Stimulated activated CD8-positive, alpha-beta memory T cell treated with anti-CD3 and anti-CD28 coated beads, Interleukin-15, amount 100 ng/mL, for 24 hours (primary cell): Measurements from ENCODE around the gene GLIS1.

ENCODE experiments used
- DNase-seq: peaks from one replicate; pipeline ENCODE4 v3.0.0-alpha.2; 2020; ENCODE audit warnings: low read depth

Gene GLIS1

DNA sequence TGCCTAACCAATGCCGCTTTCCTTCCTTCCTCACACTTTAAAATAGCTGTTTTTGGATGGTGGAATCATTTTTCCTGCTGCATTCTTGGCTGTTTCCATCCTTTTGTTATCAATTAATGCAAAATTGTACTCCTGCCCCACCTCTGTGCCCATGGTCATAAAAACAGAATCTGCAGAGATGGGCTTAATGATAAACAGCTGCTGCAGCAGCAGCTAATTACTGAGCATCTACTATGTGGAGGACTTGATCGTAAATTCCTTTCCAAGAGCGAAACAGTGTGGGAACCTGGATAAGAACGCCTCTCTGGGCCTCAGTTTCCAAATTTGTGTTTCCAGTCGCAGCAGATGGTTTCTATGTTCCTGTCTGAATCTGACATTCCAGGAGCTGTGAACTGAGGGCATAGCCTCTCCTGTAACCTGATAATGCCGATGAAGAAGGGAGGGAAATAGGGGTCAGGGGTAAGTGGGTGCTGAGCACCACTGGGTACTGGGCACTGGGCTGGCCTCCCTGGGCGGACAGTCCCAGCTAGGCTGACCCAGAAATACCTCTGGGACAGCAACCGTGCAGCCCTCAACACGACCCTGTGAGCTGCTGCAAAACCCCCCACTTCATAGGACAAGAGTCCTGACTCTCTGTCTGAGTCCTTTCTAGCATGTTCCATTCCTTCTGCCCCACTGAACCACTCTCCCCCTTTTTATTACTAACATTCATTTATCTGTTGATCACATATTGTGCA is 158.1 kb downstream of the GLIS1 start:
- no peak for DNase-seq

DNA sequence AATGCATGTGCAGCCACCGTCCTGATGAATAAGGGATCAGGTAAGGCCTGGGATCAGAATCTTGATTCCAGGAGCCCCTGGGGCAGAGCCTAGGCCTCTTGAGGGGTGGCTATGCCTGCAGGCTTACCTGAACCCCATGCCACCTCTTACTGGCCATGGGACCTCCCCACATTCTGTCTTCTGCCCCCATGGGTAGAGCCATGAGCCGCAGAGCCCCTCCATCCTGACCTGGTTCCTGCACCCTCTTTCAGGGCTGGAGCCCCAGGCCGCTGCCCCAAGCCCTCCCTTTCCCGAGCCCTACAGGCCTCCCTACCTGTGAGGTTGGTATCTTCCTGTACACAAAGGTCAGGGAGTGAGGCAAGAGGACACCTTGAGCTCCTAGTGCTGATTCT is 159.0 kb downstream of the GLIS1 start:
- DNase-seq: no peak

DNA sequence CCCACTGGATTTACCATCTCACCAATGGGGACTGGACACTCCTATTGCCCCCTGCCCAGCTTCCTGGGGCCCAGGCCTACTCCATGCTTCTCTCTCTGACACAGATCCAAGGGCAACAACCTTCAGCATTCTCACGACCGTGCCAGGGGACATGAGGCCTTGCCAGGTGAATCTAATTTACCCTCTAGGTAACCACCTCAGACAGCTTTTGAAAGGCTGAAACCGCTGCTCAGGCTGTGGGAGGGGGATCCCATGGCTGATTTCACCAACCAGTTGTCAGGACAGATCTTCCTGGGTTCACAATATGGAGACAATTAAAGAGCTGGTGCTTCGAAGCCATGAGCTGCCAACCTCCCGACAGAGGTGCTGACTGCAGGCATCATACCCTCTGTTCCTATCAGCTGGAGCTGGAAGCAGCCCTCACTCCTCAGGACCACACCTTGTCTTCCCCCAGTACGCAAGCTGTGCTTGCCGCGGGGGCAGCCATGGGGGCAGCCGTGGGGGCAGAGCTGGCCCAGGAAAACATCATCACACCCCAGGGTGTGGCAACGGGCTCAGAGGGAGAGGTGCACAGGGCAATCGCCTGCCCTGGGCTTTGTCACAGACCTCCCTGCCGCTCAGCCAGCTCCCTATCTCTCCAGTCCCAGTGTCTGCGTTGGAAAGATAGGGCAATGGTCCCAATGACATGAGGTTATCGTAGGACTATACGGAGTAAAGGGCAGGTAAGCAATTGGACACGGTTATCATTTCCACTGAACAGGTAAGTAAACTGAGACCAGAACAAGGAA is 159.5 kb downstream of the GLIS1 start:
- DNase-seq: no peak

DNA sequence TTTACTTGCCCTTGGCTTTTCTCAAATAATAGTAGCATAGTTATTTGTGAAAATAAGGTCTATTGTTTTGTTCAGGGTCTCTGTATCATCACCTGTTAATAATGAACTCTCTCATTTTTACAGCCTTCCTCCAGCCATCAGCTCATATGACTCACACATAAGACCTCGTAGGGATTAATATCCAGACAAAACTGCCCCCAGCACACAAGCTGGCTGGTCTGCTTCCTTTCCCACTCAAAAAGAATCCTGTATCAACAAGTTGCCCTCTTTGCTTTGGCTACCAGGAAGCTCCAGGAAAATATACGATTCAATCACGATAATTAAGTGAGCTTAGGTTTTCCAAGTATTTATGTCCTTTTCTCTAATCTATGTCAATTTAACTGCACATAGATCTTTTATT is 160.6 kb downstream of the GLIS1 start:
- DNase-seq: no peak

DNA sequence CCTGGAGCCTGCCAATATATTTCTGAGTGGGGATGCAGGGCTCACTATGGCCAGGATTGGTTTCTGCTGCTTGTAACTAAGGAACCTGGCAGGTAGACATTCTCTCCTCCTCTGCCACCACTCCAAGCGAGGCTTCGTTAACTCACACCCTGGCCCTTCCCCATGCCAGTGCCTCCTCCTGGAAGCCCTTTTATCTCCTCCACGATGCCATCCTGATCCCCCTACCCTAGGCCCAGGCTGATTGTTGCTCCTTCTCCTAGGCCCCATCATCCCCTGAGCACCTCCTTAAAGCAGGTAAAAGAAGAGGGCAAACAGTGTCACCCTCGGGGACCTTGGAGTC is 161.2 kb downstream of the GLIS1 start:
- no peak for DNase-seq

DNA sequence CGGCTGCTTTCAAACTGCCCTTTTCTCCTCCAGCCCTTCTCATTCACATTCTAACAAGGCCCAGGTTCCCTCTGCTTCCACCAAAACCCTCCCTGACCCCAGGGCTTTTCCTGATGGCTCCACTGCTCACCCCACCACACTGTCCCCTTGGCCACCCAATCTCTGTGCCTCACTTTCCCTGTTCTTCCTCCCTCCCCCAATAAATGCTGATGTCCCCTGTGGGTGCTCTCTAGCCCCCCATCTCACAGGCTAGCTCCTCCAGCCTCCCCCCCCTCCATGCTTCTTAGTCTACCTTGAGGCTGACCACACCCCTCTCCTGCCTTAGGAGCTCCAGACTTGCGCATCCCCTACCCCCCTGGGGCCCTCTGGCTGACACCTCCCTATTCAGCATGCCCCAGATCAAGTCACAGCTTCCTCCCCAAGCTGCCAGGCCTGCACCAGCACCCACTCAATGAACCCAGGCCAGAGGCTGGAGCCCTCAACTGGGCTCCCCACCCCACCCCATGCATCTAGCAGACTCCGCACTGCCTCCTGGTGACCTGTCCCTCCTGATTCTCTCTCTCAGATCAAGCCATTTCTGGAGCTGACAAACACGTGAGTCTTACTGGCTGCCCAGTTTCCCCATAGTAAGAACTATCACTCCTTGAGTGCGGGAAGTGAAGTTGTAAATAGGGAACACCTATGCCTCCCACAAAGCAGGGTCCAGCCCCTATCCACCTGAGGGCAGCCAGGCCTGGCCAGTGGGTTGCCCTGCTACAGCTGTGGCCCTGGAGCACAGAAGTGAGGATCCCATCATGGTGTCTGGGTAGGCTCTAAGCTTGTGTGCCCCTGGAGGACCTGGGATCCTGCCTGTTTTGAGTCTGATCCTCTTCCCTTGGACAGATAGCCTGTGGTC is 161.9 kb downstream of the GLIS1 start:
- no peak for DNase-seq

DNA sequence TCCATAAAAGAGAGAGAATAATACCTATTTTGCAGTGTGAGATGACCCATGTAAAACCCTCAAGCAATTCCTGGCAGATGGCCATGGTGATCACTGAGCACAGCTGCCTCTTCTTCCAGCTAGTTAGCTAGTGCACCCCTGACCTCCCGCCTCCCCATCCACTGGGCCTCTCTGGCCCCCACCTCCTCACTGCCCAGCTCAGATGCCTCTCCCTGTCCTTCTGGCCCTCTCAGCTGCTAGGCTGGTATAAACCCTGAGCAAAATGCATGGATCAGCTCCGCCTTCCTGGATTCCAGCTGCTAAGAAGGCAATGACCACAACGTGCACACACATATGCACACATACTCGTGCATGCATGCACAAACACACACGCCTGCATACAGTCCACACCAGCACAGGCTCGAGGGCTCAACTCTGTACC is 162.6 kb downstream of the GLIS1 start:
- no peak for DNase-seq

DNA sequence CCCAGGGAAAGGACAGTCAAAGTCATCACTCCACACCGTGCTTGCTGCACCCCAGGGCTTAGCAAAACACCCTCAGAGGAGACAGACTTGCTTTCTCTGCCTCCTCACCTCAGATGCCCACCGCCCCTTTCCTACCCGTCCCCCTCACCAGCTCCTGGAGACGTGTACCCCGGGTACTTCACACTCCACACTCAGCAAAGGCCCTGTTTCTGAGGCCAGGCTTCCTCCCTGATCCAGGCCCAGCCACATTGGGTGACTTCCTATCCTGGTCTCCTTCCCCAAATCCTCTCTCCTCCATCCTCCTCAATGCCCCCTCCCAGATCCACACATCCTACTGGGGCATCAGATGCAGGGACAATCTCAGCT is 163.0 kb downstream of the GLIS1 start:
- no peak for DNase-seq

DNA sequence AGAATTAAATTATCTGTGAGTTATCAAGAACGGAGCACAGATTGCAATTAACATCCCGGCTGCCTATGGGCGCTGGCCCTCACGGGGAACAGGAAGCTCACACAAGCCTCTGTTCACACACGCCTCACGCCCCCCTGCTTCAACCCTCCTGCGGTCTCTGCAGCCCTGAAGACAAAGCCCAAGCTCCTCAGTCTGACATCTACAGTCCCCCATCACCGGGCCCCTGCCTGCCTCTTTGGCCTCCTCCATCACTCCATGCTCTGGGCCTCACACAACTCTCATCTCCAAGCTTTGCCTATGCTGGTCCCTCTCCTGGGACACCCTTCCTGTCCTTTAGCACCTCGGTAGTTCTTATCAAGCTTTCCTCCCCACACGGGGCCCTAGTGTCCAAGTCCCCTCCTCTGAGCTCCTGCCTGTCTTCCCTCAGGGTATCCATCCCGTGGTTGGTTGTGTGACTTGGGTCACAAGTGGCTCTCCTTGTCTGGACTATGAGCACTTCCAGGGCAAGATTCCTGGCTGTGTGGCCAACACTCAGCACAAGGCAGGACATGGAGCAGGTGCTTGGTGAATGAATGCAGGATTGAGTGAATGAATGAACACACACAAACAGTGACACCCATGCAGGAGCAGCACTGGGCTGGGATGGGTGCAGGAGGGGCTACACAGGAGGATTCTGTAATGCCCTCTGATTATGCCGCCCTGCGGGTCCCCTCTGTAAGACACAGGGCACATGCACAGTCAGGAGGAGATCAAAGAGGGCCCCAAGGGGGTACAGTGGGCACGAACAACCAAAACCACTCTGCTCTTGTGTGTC is 163.6 kb downstream of the GLIS1 start:
- DNase-seq: no peak

DNA sequence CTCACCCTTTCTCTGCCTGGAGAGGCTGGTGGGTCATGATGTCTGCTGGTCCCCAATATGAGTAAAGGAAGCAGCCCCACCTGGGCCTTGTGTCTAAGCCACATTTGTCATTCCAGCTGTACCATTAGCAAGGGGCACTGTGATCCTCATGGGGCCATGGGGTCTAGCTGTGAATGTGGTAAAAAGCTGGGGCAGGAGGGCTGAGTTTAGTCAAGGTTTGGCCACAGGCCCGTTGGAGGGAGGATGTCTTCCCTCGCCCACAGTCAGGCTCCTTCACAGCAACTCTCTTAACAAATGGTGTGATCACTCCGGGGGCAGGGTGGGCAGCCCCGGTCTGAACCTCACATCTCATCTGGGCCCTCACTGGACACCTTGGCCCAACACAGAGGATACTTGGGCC is 164.3 kb downstream of the GLIS1 start:
- DNase-seq: no peak

DNA sequence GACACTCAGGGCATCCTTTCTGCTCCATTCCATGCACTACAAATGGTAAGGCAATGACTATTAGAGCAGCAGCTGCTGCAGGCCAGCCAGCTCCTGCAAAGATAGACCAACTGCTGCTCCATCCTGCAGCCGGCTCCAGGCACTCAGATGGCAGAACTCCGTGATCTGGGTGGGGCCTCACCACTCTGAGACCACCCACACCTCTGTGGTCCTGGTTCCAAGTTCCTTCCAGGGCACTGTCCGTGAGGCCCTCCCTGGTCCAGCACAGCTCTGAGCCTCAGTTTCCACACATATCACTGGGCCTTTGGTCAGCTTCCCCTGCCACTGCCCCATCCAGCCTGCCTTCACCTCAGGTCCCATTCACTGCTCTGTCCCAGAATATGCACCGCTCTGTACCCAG is 165.0 kb downstream of the GLIS1 start:
- no peak for DNase-seq

DNA sequence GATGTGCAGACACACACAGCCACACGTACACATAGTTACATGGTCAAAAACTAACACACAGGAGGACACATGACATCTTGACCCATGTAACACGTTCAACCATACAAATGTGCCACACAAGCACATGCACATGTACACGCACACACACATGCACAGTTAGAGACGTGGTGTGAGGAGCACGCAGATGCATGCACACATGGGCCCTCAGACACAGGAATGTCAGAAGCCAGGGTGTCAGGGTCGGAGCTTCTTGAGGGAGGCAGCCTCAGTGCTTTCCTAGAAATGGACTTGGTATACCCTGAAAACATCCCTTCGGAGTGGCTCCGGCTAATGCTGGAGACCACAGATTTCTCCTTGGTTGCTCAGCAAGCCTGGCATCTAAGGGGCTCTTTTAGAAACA is 165.4 kb downstream of the GLIS1 start:
- DNase-seq: no peak

DNA sequence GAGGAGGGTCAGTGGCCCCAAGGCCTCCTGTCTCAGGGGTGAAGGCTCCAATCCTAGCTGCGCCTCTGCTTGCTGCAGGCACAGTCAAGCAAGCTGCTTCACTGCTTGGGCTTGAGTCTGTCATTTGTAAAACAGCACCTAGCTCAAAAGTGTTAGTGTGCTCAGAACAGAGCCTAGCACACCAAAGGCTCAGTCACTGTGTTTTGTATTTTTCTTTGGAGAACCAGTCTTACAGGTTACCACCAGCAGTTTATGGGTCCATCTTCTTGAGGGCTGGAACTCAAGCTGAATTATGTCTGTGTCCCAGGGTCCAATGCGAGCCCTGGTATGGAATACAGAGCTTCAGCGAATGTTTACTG is 166.2 kb downstream of the GLIS1 start:
- no peak for DNase-seq

DNA sequence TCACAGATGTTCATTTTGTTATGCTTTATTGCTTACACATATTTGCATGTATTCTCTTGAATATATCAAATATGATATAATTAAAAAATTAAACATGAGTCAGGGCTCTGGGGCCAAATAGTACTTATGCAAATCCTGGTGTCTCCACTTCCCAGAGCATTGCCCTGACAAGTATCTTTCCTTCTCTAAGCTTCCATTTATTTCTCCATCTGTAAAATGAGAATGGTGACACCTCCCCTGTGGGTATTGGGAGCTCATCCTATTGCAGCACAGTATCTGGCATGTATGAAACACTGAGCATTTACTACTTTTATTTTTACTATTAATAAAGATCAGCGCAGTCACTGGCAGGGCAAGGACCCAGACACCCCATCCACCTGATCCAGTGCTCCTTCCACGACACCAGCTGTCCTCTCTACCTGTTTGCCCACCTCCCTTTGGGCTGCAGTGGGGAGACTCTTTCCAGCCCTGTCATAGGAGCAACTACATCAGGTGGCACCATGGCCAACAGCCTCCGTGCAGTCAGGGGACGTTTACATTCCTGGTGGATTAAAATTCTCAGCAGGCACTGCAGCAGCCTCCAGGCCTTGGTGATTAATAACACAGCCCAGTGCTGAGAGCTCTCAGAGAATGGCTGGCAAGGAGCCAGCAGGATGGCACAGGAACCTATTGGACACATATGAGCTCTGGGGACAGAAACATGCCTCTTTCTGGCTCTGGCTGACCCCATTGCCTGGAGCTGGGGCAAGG is 166.7 kb downstream of the GLIS1 start:
- no peak for DNase-seq

DNA sequence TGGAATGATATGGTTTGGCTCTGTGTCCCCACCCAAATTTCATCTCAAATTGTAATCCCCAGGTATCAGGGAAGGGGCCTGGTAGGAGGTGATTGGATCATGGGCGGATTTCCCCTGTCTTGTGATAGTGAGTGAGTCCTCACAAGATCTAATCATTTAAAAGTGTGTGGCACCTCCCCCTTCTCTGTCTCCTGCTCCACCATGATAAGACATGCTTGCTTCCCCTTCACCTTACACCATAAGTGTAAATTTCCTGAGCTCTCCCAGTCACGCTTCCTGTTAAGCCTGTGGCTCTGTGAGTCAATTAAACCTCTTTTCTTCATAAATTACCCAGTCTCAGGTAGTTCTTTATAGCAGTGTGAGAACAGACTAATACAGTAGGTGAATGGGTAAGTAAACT is 170.4 kb downstream of the GLIS1 start:
- no peak for DNase-seq

DNA sequence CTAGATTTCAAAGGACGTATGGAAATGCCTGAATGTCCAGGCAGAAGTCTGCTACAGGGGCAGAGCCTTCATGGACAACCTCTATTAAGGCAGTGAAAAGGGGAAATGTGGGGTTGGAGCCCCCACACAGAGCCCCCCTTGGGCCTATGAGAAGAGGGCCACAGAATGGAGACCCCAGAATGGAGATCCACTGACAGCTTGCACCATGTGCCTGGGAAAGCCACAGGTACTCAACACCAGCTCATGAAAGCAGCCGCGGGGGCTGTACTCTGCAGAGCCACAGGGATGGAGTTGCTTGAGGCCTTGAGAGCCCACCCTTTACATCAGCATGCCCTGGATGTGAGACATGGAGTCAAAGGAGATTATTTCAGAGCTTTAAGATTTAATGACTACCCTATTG is 171.1 kb downstream of the GLIS1 start:
- no peak for DNase-seq

DNA sequence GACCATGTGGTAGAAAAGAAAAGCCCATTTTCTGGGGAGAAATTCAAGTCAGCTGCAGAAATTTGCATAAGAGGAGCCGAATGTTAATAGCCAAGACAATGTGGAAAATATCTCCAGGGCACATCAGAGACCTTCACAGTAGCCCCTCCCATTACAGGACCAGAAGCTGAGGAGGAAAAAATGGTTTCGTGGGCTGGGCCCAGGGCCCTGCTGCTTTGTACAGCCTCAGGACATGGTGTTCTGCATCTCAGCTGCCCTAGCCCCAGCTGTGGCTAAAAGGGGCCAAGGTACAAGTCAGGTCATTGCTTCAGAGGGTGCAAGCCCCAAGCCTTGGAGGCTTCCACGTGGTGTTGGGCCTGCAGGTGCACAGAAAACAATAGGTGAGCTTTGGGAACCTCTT is 171.5 kb downstream of the GLIS1 start:
- no peak for DNase-seq

DNA sequence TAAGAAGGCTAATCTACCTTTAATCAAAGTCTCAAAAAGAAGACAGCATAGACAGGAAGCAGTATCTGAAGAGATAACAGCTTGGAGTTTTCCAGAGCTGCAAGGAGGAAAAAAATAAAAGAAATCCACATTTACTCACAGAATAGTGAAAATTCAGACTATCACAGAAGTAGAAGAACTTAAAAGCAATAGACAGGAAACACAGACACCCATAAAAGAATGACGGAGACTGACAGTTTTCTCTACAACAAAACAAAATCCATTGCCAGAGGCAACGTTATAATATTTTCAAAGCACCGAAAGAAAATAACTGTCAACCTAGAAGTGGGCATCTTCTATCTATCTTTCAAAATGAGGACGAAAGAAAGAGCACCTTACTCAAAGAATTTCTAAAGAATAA is 175.4 kb downstream of the GLIS1 start:
- DNase-seq: no peak

DNA sequence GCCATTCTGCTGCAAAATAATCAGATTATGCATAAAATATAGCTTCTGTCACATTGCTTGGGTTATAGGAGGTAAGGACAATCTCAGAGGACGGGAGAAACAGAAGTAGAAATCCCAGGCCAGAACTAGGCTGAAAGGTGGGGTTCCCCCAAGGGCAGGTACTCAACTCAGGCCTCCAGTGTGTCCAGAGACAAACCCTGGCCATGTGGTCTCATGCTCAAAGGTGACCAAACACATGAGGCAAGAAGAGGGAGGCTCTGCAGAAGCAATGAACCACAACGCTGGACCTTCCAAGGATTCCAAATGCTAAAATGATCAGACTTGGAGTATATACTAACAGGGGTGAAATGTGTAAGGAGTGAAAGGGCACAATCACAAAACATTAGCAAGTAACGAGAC is 176.0 kb downstream of the GLIS1 start:
- DNase-seq: no peak

DNA sequence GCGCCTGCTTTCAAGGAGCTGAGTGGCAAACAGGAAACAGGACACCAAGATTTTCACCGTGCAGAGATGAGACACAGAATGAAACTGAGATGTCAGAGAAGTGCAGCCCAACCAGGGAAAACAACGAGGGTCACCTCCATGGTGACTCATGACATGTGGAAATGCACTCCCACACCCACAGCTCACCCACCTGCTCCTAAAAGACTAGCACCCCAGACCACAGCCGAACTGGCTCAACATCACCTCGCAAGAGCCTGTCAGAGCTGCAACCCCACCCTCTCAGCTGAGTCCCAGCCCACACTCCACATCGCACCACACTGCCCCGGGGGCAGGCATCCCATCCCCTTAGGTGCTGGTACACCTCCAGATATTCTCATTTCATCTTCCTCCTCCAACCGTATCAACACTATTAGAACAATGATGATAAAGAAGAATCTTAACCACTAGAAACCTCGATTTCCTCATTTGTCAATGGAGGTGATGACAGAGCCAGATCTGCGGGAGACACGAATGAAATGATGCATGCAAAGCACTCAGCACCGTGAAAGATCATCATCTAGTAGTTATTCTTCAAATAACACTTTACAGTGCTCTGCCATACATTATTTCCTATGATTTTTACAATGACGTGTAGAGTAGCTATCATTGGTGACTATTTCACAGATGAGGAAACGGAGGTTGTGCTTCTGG is 176.5 kb downstream of the GLIS1 start:
- DNase-seq: no peak
